BJ (cell line): ENCODE data around the gene HEMK1. TPM values are rescaled to one million over a fixed set of nuclear protein-coding genes. Genes with fewer than 3 reads are reported as not detected.

ENCODE experiments used
- CTCF ChIA-PET: fragments of 350-600 bp; formaldehyde crosslinking; extraction: SDS; loops from one replicate; lab custom pipeline; 2021; ENCODE audit warnings: antibody characterized with exemption, inconsistent platforms; lab: Yijun Ruan, JAX
- POLR2A ChIA-PET: fragments of 300-600 bp; sonication (Branson Sonifier 250); formaldehyde crosslinking; extraction: SDS; loops from one replicate; lab custom pipeline; 2021; ENCODE audit warnings: antibody characterized with exemption; lab: Charles Lee
- DNase-seq: peaks from one replicate; pipeline ENCODE4 v3.0.0-alpha.2; 2011; ENCODE audit warnings: low read depth
- H3K27me3 ChIP-seq: 2 replicates; pipeline ENCODE4 v1.6.0; 2011; ENCODE audit warnings: low read length; ENCODE audit not compliant: control insufficient read depth, insufficient read depth
- H3K36me3 ChIP-seq: 2 replicates; pipeline ENCODE4 v1.5.1; 2011; ENCODE audit warnings: low read length; ENCODE audit not compliant: control insufficient read depth, insufficient read depth
- H3K4me3 ChIP-seq: 2 replicates; pipeline ENCODE4 v1.5.1; 2011; ENCODE audit warnings: low read depth, mild to moderate bottlenecking, control low read depth, low read length
- polyA plus RNA-seq: library from polyadenylated mRNA; depleted of rRNA; stranded (reverse); fragments of >200 nt; gene quantifications from 2 replicates; pipeline ENCODE4 v1.2.3, GENCODE V29; 2011
- TF ChIP-seq, protein P1 (sequence below): IDR thresholded peaks from 2 replicates; pipeline ENCODE4 v1.5.1; 2011; ENCODE audit warnings: low read depth, mild to moderate bottlenecking, control low read depth, inconsistent platforms, low read length, moderate library complexity; ENCODE audit not compliant: insufficient read depth

Gene HEMK1
- polyA plus RNA-seq, 1 experiment, result 21.3 TPM

DNA sequence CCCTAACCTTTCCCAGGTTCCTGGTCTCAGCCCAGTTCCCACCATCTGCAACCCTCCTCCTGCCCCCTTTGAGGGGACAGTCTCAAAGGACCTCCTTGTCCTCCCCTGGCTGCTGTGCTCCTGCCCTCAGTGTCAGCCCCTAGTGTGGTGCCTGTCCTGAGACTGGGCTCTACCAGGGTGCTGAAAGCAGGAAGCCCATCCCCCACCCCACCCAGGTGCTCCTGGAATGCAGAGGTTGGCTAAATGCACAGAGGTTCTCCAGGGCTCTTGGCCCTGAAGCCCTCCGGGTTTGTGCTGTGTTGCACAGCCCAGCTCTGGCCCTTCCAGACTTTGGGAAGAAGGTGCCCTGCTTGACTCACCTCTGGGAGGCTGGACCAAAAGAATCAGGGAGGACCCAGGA, 23.5 kb upstream of the HEMK1 start:
- POLR2A ChIA-PET, result no interaction called here
- CTCF ChIA-PET, result interaction anchor here (0.9 to 6.4 kb wide), 4 partner anchors 11 to 198 kb away, joined by 3 to 98 read pairs (median 3); partner anchors contain the start of genes CYB561D2, NPRL2 and ZMYND10

DNA sequence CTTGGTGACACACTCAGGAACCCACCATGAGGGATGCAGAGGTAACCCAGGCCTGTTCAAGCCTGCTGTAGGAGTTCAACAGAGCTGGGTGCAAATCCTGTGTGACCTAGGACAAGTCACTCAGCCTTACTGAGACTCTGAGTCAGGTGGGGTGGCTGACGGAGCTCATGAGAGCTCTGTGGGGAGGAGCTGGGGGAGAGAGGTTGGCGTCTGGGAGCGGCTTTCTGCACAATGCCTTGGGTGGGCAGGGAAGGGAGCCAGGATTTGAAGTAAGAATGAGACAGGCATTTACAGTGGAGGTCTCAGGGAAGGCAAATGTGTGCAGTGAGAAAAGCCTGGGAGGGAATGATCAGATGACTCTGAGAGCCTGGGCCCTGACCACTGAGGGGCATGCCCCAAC, 20.1 kb upstream of the HEMK1 start:
- Histone ChIP-seq H3K4me3 (no peak overlapping the region), H3K36me3 (no peaks in the 10 kb centered on the region), H3K27me3 (peaks cover 3% of the 10 kb centered on the region)
- ChIA-PET POLR2A (no interaction called here), CTCF (interaction anchor here (0.8 to 2.8 kb wide), 18 partner anchors 9 to 213 kb away, joined by 3 to 13 read pairs (median 4); partner anchors contain the start of genes CYB561D2, NPRL2, RASSF1 and ZMYND10)
- TF ChIP-seq, protein P1, sequence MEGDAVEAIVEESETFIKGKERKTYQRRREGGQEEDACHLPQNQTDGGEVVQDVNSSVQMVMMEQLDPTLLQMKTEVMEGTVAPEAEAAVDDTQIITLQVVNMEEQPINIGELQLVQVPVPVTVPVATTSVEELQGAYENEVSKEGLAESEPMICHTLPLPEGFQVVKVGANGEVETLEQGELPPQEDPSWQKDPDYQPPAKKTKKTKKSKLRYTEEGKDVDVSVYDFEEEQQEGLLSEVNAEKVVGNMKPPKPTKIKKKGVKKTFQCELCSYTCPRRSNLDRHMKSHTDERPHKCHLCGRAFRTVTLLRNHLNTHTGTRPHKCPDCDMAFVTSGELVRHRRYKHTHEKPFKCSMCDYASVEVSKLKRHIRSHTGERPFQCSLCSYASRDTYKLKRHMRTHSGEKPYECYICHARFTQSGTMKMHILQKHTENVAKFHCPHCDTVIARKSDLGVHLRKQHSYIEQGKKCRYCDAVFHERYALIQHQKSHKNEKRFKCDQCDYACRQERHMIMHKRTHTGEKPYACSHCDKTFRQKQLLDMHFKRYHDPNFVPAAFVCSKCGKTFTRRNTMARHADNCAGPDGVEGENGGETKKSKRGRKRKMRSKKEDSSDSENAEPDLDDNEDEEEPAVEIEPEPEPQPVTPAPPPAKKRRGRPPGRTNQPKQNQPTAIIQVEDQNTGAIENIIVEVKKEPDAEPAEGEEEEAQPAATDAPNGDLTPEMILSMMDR, result no peak
- DNase-seq, result no peak

More for the DNA sequence above, 23.5 kb upstream of the HEMK1 start:
- Histone ChIP-seq H3K36me3 (no peaks in the 10 kb centered on the region), H3K27me3 (no peaks in the 10 kb centered on the region), H3K4me3 (no peak overlapping the region)
- TF ChIP-seq, protein P1, result no peak
- DNase-seq, result no peak

GRCh38 chr3:50550079-50550736, 19.1 kb upstream of the HEMK1 start:
- TF ChIP-seq, protein P1, result peak; percentile 88
- H3K27me3 ChIP-seq, result peaks cover 3% of the 10 kb centered on the region
- ChIA-PET POLR2A (no interaction called here), CTCF (interaction anchor here (0.7 to 2.8 kb wide), 24 partner anchors 8 to 304 kb away, joined by 3 to 22 read pairs (median 4); partner anchors contain the start of genes C3orf18, CYB561D2, NPRL2 and ZMYND10)
- no peak for DNase-seq
- H3K36me3 ChIP-seq, result no peaks in the 10 kb centered on the region
- H3K4me3 ChIP-seq, result no peak overlapping the region

DNA sequence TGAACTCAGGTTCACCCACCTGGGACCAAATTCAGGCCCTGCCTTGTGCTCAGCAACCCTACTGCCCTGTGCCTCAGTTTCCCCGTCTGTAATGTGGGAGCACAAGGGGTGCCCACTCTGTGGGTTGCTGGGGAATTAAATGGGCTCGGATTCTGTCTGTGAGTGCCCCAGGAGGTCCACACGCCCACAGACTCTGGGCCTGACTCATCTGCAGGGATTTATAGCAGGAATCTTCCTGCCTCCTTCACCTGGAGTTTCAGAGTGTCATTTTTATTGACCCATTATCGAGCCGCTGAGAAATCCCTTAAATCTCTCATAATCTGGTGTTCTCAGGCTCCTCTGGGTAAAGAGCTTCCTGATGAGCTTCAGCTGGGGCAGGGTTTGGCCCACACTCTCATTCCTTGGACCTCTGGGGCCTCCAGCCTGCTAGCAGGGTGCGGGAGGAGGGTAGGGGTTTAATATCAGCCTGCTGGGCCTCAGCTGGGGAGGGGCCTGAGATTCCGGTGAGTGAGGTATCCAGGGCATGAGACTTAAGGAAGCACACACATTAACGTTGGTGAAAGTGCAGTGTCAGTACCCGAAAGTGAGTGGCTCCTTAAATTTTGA, 18.2 kb upstream of the HEMK1 start:
- CTCF ChIA-PET, result interaction anchor here (0.7 to 2.3 kb wide), 19 partner anchors 9 to 305 kb away, joined by 3 to 22 read pairs (median 3); partner anchors contain the start of genes C3orf18, CYB561D2 and NPRL2
- POLR2A ChIA-PET, result no interaction called here

More for the DNA sequence above, 18.2 kb upstream of the HEMK1 start:
- H3K36me3 ChIP-seq, result no peaks in the 10 kb centered on the region
- no peak for DNase-seq
- TF ChIP-seq, protein P1, result no peak
- H3K4me3 ChIP-seq, result no peak overlapping the region
- peaks cover 3% of the 10 kb centered on the region for H3K27me3 ChIP-seq
